ENCODE measurements around the gene SELENOS.

Gene SELENOS

GRCh38 chr15:101323793-101324523 lies 46.7 kb upstream of the SELENOS start:
- Histone ChIP-seq H3K4me3 (ENCODE audit: low read depth, low read length) (no peak overlapping the region), H3K9me3 (no peaks in the 10 kb centered on the region), H3K27me3 (no peaks in the 10 kb centered on the region), H3K4me1 (no peaks in the 10 kb centered on the region), H3K36me3 (no peaks in the 10 kb centered on the region)
- no peak for DNase-seq
- TF ChIP-seq CTCF (IDR thresholded peaks at IDR 0.05; ENCODE audit: low read depth, low read length): no peak

GRCh38 chr15:101322854-101323477 lies 45.7 kb upstream of the SELENOS start:
- DNase-seq: no peak
- H3K4me3 ChIP-seq (ENCODE audit: low read depth, low read length): no peak overlapping the region
- no peak for TF ChIP-seq CTCF (IDR thresholded peaks at IDR 0.05; ENCODE audit: low read depth, low read length)
- no peaks in the 10 kb centered on the region for H3K27me3 ChIP-seq
- H3K9me3 ChIP-seq: no peaks in the 10 kb centered on the region
- H3K4me1 ChIP-seq: no peaks in the 10 kb centered on the region
- no peaks in the 10 kb centered on the region for H3K36me3 ChIP-seq

- Histone ChIP-seq H3K36me3 (no peaks in the 10 kb centered on the region), H3K4me3 (ENCODE audit: low read depth, low read length) (no peak overlapping the region), H3K9me3 (no peaks in the 10 kb centered on the region), H3K27me3 (no peaks in the 10 kb centered on the region), H3K4me1 (no peaks in the 10 kb centered on the region)
- TF ChIP-seq CTCF (IDR thresholded peaks at IDR 0.05; ENCODE audit: low read depth, low read length): no peak
- DNase-seq: no peak
Measured at GRCh38 chr15:101322016-101322695, 44.9 kb upstream of the SELENOS start.

GRCh38 chr15:101320501-101321052 lies 43.3 kb upstream of the SELENOS start:
- Histone ChIP-seq H3K4me1 (no peaks in the 10 kb centered on the region), H3K4me3 (ENCODE audit: low read depth, low read length) (no peak overlapping the region), H3K27me3 (no peaks in the 10 kb centered on the region), H3K36me3 (no peaks in the 10 kb centered on the region), H3K9me3 (no peaks in the 10 kb centered on the region)
- peak; percentile 29 for TF ChIP-seq CTCF (IDR thresholded peaks at IDR 0.05; ENCODE audit: low read depth, low read length)
- no peak for DNase-seq

GRCh38 chr15:101318839-101319238 lies 41.6 kb upstream of the SELENOS start:
- H3K36me3 ChIP-seq: no peaks in the 10 kb centered on the region
- H3K27me3 ChIP-seq: no peaks in the 10 kb centered on the region
- H3K4me1 ChIP-seq: no peaks in the 10 kb centered on the region
- H3K4me3 ChIP-seq (ENCODE audit: low read depth, low read length): no peak overlapping the region
- no peak for TF ChIP-seq CTCF (IDR thresholded peaks at IDR 0.05; ENCODE audit: low read depth, low read length)
- H3K9me3 ChIP-seq: no peaks in the 10 kb centered on the region
- DNase-seq: no peak
